ENCODE measurements around the gene HBB.

DNA sequence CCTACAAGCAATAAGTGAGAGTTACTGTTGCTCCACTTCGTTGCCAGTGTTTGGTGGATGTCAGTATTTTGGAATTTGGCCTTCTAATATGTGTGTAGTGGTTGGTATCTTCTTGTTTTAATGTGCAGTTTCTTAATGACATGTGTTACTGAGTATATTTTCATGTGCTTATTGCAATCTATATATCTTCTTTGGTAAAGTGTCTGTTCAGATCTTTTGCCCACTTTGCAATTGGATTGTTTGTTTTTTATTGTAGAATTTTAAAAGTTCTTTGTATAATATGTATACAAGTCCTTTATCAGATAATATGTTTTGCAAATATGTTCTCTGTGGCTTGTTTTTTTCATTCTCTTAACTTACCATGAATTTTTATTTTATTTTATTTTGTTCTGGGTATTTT lies 34.1 kb downstream of the HBB start:
- TF ChIP-seq, protein P1, sequence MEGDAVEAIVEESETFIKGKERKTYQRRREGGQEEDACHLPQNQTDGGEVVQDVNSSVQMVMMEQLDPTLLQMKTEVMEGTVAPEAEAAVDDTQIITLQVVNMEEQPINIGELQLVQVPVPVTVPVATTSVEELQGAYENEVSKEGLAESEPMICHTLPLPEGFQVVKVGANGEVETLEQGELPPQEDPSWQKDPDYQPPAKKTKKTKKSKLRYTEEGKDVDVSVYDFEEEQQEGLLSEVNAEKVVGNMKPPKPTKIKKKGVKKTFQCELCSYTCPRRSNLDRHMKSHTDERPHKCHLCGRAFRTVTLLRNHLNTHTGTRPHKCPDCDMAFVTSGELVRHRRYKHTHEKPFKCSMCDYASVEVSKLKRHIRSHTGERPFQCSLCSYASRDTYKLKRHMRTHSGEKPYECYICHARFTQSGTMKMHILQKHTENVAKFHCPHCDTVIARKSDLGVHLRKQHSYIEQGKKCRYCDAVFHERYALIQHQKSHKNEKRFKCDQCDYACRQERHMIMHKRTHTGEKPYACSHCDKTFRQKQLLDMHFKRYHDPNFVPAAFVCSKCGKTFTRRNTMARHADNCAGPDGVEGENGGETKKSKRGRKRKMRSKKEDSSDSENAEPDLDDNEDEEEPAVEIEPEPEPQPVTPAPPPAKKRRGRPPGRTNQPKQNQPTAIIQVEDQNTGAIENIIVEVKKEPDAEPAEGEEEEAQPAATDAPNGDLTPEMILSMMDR (IDR thresholded peaks at IDR 0.05; ENCODE audit: poor library complexity, severe bottlenecking), result no peak
- TF ChIP-seq, protein P2, sequence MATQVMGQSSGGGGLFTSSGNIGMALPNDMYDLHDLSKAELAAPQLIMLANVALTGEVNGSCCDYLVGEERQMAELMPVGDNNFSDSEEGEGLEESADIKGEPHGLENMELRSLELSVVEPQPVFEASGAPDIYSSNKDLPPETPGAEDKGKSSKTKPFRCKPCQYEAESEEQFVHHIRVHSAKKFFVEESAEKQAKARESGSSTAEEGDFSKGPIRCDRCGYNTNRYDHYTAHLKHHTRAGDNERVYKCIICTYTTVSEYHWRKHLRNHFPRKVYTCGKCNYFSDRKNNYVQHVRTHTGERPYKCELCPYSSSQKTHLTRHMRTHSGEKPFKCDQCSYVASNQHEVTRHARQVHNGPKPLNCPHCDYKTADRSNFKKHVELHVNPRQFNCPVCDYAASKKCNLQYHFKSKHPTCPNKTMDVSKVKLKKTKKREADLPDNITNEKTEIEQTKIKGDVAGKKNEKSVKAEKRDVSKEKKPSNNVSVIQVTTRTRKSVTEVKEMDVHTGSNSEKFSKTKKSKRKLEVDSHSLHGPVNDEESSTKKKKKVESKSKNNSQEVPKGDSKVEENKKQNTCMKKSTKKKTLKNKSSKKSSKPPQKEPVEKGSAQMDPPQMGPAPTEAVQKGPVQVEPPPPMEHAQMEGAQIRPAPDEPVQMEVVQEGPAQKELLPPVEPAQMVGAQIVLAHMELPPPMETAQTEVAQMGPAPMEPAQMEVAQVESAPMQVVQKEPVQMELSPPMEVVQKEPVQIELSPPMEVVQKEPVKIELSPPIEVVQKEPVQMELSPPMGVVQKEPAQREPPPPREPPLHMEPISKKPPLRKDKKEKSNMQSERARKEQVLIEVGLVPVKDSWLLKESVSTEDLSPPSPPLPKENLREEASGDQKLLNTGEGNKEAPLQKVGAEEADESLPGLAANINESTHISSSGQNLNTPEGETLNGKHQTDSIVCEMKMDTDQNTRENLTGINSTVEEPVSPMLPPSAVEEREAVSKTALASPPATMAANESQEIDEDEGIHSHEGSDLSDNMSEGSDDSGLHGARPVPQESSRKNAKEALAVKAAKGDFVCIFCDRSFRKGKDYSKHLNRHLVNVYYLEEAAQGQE (IDR thresholded peaks at IDR 0.05; ENCODE audit: borderline replicate concordance), result no peak
- TF ChIP-seq POLR2AphosphoS5 (IDR thresholded peaks at IDR 0.05), result no peak

Data from neural cell (in vitro differentiated cells).